HG03139 (cell line): ENCODE data around the gene PVR.
"Not testable (repeated sequence)": the region's sequence is repeated elsewhere in the genome, so short reads cannot be mapped to it uniquely, and the experiment has no call there.

Experiments
- ATAC-seq: cut with Tn5 transposase; IDR thresholded peaks from one replicate; pipeline ENCODE4 v1.9.1; 2021; ENCODE audit not compliant: unreplicated experiment

PVR gene

GRCh38 chr19:44670027-44670426 lies 26.3 kb downstream of the PVR start:
- ATAC-seq = not testable (repeated sequence)

- no peak for ATAC-seq
Observed at GRCh38 chr19:44671400-44671799, 27.7 kb downstream of the PVR start, which contains the start of gene CEACAM19. Gene CEACAM19 (plus strand): TSS chr19:44671482. CDS start chr19:44671932, 450 bp downstream.

GRCh38 chr19:44672226-44672625 lies 28.5 kb downstream of the PVR start:
- no peak for ATAC-seq

GRCh38 chr19:44673510-44673909 lies 29.8 kb downstream of the PVR start:
- no peak for ATAC-seq

- ATAC-seq = no peak
Observed at GRCh38 chr19:44675521-44675920, 31.8 kb downstream of the PVR start.

- no peak for ATAC-seq
Observed at GRCh38 chr19:44677019-44677811, 33.5 kb downstream of the PVR start.

GRCh38 chr19:44680536-44680935 lies 36.8 kb downstream of the PVR start:
- ATAC-seq = no peak

- ATAC-seq = no peak
Observed at GRCh38 chr19:44681992-44682790, 38.5 kb downstream of the PVR start.

GRCh38 chr19:44682807-44683206 lies 39.1 kb downstream of the PVR start:
- no peak for ATAC-seq

- ATAC-seq = no peak
Observed at GRCh38 chr19:44683434-44684210, 39.9 kb downstream of the PVR start.

- ATAC-seq = not testable (repeated sequence)
Observed at GRCh38 chr19:44684396-44684795, 40.7 kb downstream of the PVR start.

- ATAC-seq = no peak
Observed at GRCh38 chr19:44684892-44685863, 41.5 kb downstream of the PVR start.

GRCh38 chr19:44685877-44686276 lies 42.2 kb downstream of the PVR start:
- no peak for ATAC-seq

- ATAC-seq = no peak
Observed at GRCh38 chr19:44686896-44687295, 43.2 kb downstream of the PVR start.

GRCh38 chr19:44687888-44688287 lies 44.2 kb downstream of the PVR start:
- ATAC-seq = no peak

GRCh38 chr19:44689290-44690130 lies 45.8 kb downstream of the PVR start:
- ATAC-seq = no peak

GRCh38 chr19:44690131-44690440 lies 46.4 kb downstream of the PVR start:
- no peak for ATAC-seq

GRCh38 chr19:44692379-44692721 lies 48.6 kb downstream of the PVR start:
- ATAC-seq = no peak

- ATAC-seq = no peak
Observed at GRCh38 chr19:44694184-44694579, 50.5 kb downstream of the PVR start.
